ENCODE data around the gene LASP1NB.
A peak's percentile ranks its signal among the peaks of the same experiment; 100 is the strongest.

LASP1NB gene

GRCh38 chr17:38907930-38908675, 17.3 kb upstream of the LASP1NB start (continued):
- TF ChIP-seq HINFP (CRISPR knock-in tag; IDR thresholded peaks at IDR 0.05; ENCODE audit: low read depth) = no peak
- TF ChIP-seq CTCF (CRISPR knock-in tag; IDR thresholded peaks at IDR 0.05) = peak; percentile 26
- TF ChIP-seq PATZ1 (CRISPR knock-in tag; IDR thresholded peaks at IDR 0.05) = 0 out of 2 replicates have a peak, but pooled peaks have one; percentile 13
- TF ChIP-seq RARG (CRISPR knock-in tag; IDR thresholded peaks at IDR 0.05; ENCODE audit: low read depth) = no peak

GRCh38 chr17:38908676-38909181, 16.7 kb upstream of the LASP1NB start:
- no peak for FAIRE-seq
- BruUV-seq (replicated peaks) = no TSS peak
- H3K9ac ChIP-seq (ENCODE audit: insufficient read depth, low read depth, low read length) = no peak overlapping the region

More at GRCh38 chr17:38908676-38909181, 16.7 kb upstream of the LASP1NB start:
- Histone ChIP-seq H3K4me3 (replicated peaks in 1 of 3; ENCODE audit: insufficient read depth in 1 of 3, low read depth in 2 of 3, low read length in 3 of 3) (no peak overlapping the region), H3K27me3 (ENCODE audit: control insufficient read depth in 1 of 2, insufficient read depth in 2 of 2, low read length in 2 of 2) (no peaks in the 10 kb centered on the region), H3K36me3 (replicated peaks in 1 of 2; ENCODE audit: control insufficient read depth in 1 of 2, insufficient read depth in 2 of 2, low read length in 2 of 2) (peaks cover 40 to 75% of the 10 kb centered on the region in 2 experiments), H3K27ac (ENCODE audit: extremely low read length, insufficient read depth, low read length) (no peak overlapping the region), H3K4me2 (ENCODE audit: low read depth, low read length) (no peak overlapping the region), H4K20me1 (ENCODE audit: insufficient read depth, low read length) (peaks cover 11% of the 10 kb centered on the region), H2AFZ (ENCODE audit: low read length) (no peak overlapping the region), H3K9me3 (ENCODE audit: low read length) (no peaks in the 10 kb centered on the region), H3K79me2 (ENCODE audit: insufficient read depth, low read length) (peaks cover 3% of the 10 kb centered on the region), H3K4me1 (ENCODE audit: insufficient read depth, low read length) (peaks cover 9% of the 10 kb centered on the region)
- 97% methylated on average over 8 of the region's 8 CpGs for WGBS (ENCODE audit: low lambda C conversion rate)
- TF ChIP-seq ZNF687 (CRISPR knock-in tag; IDR thresholded peaks at IDR 0.05) = 0 out of 2 replicates have a peak, but pooled peaks have one; percentile 9
- TF ChIP-seq KDM2A (CRISPR knock-in tag; IDR thresholded peaks at IDR 0.05; ENCODE audit: borderline replicate concordance, low read depth) = no peak
- in situ Hi-C loops (cut with HindIII; ENCODE audit: extremely low pct_ligation_motif_present, low pct_unique_long_range_greater_than_20kb) (no loop called here), intact Hi-C loops (cut with micrococcal nuclease; ENCODE audit: unreplicated experiment) (no loop called here)
- CTCF ChIA-PET (ENCODE audit: low intra/inter-chr PET ratio, low total read pairs) = no interaction called here
- peak; percentile 6; the same call in 1 of the 3 replicates for ATAC-seq
- POLR2A ChIA-PET = interaction anchor here (1.0 to 1.4 kb wide), 2 partner anchors 36 to 38 kb away, joined by 3 to 5 read pairs; no protein-coding TSS in a partner anchor
- no peak for DNase-seq (ENCODE audit: low spot score)

Data from HepG2 (cell line).